Subcutaneous abdominal adipose tissue (tissue), 5 donors: Measurements from ENCODE around the gene ZNF98.

Experiments
- H3K27ac ChIP-seq: one replicate; pipeline ENCODE4 v1.7.0; 2013; ENCODE audit warnings: low read depth, mild to moderate bottlenecking, inconsistent platforms, low read length, moderate library complexity
- H3K27me3 ChIP-seq, 5 donors: one replicate each; pipeline ENCODE4 v1.7.0; 2013; ENCODE audit warnings: low read length in 5 of 5, inconsistent platforms in 1 of 5; ENCODE audit not compliant: control insufficient read depth in 5 of 5, insufficient read depth in 4 of 5
- H3K36me3 ChIP-seq, 5 donors: one replicate each; pipeline ENCODE4 v1.7.0; 2013; ENCODE audit warnings: low read length in 5 of 5; ENCODE audit not compliant: control insufficient read depth in 5 of 5, insufficient read depth in 5 of 5
- H3K4me1 ChIP-seq, 5 donors: one replicate each; pipeline ENCODE4 v1.7.0; 2013; ENCODE audit warnings: low read length in 5 of 5, mild to moderate bottlenecking in 3 of 5, moderate library complexity in 1 of 5; ENCODE audit not compliant: control insufficient read depth in 5 of 5, insufficient read depth in 5 of 5
- H3K4me3 ChIP-seq, 5 donors: one replicate each; pipeline ENCODE4 v1.7.0; 2013; ENCODE audit warnings: low read length in 5 of 5, low read depth in 1 of 5
- H3K9ac ChIP-seq, 5 donors: one replicate each; pipeline ENCODE4 v1.7.0; 2013; ENCODE audit warnings: low read length in 5 of 5, mild to moderate bottlenecking in 4 of 5, moderate library complexity in 3 of 5
- H3K9me3 ChIP-seq, 5 donors: one replicate each; pipeline ENCODE4 v1.7.0; 2013; ENCODE audit warnings: low read length in 5 of 5; ENCODE audit not compliant: control insufficient read depth in 5 of 5
- donor health status: healthy.
- donor health status: healthy.
- donor health status: healthy.
- donor health status: healthy.
- donor health status: healthy.

ZNF98 gene

DNA sequence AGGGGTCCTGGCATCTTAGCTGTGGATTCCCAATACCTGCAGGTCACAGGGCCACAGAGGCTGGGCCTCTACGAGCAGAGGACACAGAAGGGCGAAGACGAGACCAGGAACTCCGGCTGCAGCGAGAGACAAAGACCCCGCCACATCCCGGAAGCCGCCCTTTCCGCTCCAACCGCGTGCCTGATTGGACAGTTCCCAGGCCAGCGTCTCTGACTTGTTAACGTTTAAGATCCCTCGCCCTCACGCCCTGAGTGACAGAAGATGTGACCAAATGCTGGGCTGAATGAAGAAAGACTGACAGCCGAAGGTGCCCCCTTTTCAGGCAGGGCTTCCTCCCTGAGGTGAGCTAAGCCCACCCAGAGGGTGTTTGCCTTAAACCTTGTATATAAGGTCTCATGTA lies at the start of gene ZNF98:
Gene ZNF98 (minus strand): TSS at position 136 of the 400 bp plus-strand sequence. CDS start 122 bp downstream, at position 14.
- Histone ChIP-seq H3K4me1 (peaks cover 0 to 4% (median 0%) of the 10 kb centered on the region in 5 donors), H3K27me3 (no peaks in the 10 kb centered on the region), H3K27ac (no peak within 1 kb of the TSS), H3K9ac (peak within 1 kb of the TSS in 1 of 5 donors; percentile 62), H3K36me3 (no peaks in the 10 kb centered on the region), H3K9me3 (peaks cover 0 to 31% (median 14%) of the 10 kb centered on the region in 5 donors), H3K4me3 (peak within 1 kb of the TSS; percentile 58 to 78 (median 64))

DNA sequence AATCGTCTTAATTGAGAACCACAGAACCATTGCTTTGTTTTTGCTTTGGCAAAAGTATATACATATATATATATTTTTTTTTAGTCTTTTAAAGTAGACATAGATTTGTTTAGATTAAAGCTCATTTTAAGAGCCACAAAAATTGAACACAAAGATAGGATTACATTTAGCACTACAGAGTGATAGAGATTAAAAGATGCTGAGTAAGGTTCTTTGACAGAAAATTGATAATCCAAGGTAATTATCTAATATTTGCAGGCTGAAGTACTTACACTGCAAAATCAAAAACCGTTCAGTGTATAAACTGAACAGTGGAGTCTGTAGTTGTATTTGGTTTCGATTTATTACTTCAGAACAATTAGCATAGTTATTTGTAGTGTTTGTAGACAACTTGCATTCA lies 24.5 kb upstream of the ZNF98 start:
- Histone ChIP-seq H3K4me3 (no peak overlapping the region), H3K36me3 (no peaks in the 10 kb centered on the region), H3K27me3 (no peaks in the 10 kb centered on the region), H3K9me3 (peaks cover 0 to 42% (median 22%) of the 10 kb centered on the region in 5 donors), H3K9ac (no peak overlapping the region), H3K27ac (no peak overlapping the region), H3K4me1 (no peaks in the 10 kb centered on the region)

DNA sequence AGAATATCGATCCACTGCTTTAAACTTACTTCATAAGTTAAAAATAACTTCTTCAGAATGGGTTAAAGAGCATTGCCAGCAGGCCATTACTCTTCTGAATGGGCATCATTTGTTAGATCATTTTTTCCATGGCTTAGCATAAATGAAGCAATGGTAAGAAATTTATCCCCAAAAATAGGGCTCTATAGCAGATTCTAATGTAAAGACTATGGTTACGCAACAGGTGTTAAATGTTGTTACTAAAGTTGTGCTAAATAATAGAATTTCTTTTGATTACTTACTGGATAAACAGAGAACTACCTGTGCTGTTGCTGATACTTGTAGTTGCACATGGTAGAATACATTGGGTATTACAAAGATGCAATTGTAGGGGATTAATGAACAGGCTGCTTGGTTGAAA lies 15.9 kb upstream of the ZNF98 start:
- Histone ChIP-seq H3K9me3 (peaks cover 0 to 44% (median 18%) of the 10 kb centered on the region in 5 donors), H3K27me3 (no peaks in the 10 kb centered on the region), H3K4me1 (no peaks in the 10 kb centered on the region), H3K36me3 (no peaks in the 10 kb centered on the region), H3K4me3 (no peak overlapping the region), H3K27ac (no peak overlapping the region), H3K9ac (no peak overlapping the region)

DNA sequence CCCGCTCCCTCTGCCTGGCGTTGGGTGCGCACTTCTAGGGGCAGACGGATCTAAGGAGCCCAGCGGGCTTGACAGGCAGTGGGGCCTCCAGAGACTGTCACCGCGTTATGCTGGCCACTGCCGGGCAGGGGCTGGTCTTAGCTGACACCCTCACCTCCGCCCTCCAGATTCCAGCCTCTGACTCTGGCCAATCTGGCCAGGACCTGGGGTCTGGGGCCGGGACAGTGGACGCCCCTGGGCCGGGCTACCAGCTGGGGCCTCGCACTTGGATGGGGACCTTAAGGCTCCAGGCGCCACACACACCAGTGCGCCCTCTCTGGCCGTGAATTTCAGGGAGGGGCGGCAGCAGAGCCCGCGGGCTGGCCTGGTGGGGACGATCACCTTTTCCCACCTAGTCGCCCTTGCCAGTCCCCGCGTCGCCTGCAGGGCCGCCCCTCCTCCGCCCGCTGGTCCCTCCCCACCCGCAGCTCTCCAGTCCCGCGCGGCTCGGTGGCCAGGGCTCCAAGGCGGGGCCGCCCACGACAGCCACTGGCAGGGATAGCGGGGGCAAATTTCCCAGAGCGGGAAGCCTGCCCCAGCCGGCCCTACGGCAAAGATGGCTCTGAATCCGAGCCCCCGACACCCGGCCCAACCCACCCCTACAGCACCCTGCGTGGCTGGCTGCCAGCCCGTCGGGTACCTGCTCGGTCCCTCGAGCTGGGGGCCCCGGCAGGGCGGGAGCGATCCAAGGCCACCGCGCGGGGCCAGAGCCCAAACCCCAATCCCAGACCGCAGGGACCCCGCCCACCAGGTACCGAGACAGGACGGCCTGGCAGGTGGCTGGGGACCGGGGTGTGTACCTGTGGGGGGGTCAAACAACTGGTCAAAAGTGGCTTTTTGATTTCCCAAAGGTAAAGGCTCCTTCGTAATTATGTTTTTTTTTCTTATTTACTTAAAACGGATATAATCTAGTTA lies 6.1 kb upstream of the ZNF98 start:
- no peak overlapping the region for H3K9ac ChIP-seq
- H3K9me3 ChIP-seq, result peaks cover 0 to 27% (median 9%) of the 10 kb centered on the region in 5 donors
- H3K4me3 ChIP-seq, result peak overlapping the region in 2 of 5 donors; percentile 14 to 30
- H3K36me3 ChIP-seq, result no peaks in the 10 kb centered on the region
- H3K27ac ChIP-seq, result no peak overlapping the region
- peaks cover 0 to 8% (median 4%) of the 10 kb centered on the region in 5 donors for H3K27me3 ChIP-seq
- peaks cover 0 to 5% (median 0%) of the 10 kb centered on the region in 5 donors for H3K4me1 ChIP-seq

DNA sequence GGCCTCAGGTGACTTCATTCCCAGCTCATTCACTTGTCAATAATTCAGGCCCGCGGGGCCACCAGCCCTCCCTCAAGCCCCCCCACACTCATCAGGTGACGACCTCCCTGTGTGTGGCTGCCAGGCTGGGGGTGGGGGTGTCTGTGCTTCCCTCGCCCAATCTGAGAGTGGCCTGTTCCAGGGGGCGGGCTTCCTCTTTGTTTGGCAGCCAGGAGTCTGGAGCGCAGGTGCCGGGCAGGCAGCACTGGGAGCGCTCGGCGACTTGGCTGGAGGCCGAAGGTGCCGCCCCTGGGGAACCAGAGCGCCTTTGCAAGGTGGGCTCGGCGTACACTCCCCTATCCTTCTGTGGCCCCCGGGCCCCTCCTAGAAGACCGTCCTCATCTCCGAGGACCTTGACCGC lies 5.4 kb upstream of the ZNF98 start:
- peak overlapping the region in 2 of 5 donors; percentile 14 to 30 for H3K4me3 ChIP-seq
- H3K27ac ChIP-seq, result no peak overlapping the region
- H3K4me1 ChIP-seq, result peaks cover 0 to 5% (median 0%) of the 10 kb centered on the region in 5 donors
- no peaks in the 10 kb centered on the region for H3K36me3 ChIP-seq
- H3K9ac ChIP-seq, result no peak overlapping the region
- peaks cover 0 to 8% (median 4%) of the 10 kb centered on the region in 5 donors for H3K27me3 ChIP-seq
- H3K9me3 ChIP-seq, result peaks cover 0 to 29% (median 12%) of the 10 kb centered on the region in 5 donors

DNA sequence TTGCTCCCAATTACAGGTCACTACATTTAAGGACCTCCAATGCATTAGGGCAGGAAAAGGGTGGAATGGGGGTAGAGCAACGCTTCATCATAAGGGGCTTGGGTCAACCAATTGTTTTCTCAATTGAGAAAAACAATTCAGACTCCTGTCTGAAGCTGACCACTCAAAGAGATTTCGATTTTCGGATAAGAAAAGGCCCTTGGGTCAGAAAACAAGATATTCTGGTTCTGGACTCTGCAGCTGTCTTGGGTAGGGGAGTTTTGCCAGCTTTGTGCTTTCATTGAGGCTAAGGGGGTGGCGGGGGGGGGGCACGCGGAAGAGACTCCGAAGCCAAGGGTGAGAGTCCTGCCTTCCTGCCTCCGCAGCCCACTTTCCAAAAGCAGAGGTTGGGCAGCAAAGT lies 4.8 kb upstream of the ZNF98 start:
- no peak overlapping the region for H3K9ac ChIP-seq
- H3K4me3 ChIP-seq, result no peak overlapping the region
- peaks cover 0 to 8% (median 4%) of the 10 kb centered on the region in 5 donors for H3K27me3 ChIP-seq
- H3K4me1 ChIP-seq, result peaks cover 0 to 5% (median 0%) of the 10 kb centered on the region in 5 donors
- peaks cover 0 to 34% (median 14%) of the 10 kb centered on the region in 5 donors for H3K9me3 ChIP-seq
- no peak overlapping the region for H3K27ac ChIP-seq
- no peaks in the 10 kb centered on the region for H3K36me3 ChIP-seq

DNA sequence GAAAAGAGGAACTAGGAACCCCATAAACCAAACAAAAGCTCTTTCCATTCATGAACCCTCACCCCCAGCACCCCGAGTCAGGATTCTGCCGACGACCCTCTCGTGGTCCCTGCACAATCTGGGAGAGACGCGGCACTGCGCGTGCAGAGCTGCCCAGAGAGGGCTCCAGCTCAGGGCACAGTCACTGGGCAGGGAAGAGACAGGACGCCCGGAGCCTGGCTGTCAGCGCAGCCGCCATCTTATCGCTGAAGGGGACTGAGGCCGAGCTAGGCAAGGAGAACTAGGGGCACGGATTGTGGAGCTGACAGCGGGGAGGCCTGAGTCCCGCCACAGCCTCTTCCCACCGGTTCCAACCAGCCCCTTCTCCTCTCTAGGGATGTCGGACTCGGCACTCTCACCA lies 349 bp downstream of the ZNF98 start:
- H3K9ac ChIP-seq, result peak overlapping the region in 1 of 5 donors; percentile 62
- H3K36me3 ChIP-seq, result no peaks in the 10 kb centered on the region
- H3K4me1 ChIP-seq, result peaks cover 0 to 4% (median 0%) of the 10 kb centered on the region in 5 donors
- peak overlapping the region; percentile 58 to 78 (median 64) for H3K4me3 ChIP-seq
- peaks cover 0 to 31% (median 14%) of the 10 kb centered on the region in 5 donors for H3K9me3 ChIP-seq
- H3K27me3 ChIP-seq, result no peaks in the 10 kb centered on the region
- H3K27ac ChIP-seq, result no peak overlapping the region

DNA sequence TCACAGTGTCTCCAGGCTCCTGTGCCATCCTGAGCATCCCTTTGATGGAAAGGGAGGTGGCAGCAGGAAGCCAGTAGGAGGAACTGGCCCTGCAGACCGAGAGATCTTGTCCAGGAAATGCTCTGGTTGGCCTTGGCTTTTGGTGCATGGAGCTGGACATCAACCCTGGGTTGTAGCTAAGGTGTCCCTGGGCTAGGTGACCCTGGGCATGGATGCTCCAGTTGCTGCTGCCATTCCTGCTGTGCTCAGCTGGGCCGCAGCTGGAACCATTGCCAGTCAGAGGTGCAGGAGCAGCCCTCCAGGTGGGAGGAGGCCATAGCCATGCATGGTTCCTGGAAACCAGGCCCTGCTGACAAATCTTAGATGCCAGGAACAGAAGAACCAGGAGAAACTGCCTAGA lies 67.5 kb downstream of the ZNF98 start:
- Histone ChIP-seq H3K9ac (no peak overlapping the region), H3K27me3 (no peaks in the 10 kb centered on the region), H3K36me3 (no peaks in the 10 kb centered on the region), H3K27ac (no peak overlapping the region), H3K4me3 (peak overlapping the region in 3 of 5 donors; percentile 3 to 40 (median 38)), H3K9me3 (peaks cover 0 to 36% (median 22%) of the 10 kb centered on the region in 5 donors), H3K4me1 (no peaks in the 10 kb centered on the region)
